Head of caudate nucleus (tissue), 42 donors: Measurements from ENCODE around the gene GLB1L3.

Experiments
- DNase-seq, 42 donors: peaks; one replicate each; pipeline versions ENCODE4 v3.0.0 to v3.0.0-alpha.2; 2020 to 2021; ENCODE audit warnings: mixed read lengths in 7 of 42
- intact Hi-C: fragments of 100-400 bp; cut with DNase I; formaldehyde crosslinking; loops from one replicate; pipeline ENCODE4 v1.15.0; 2022

The GLB1L3 gene, protein sequence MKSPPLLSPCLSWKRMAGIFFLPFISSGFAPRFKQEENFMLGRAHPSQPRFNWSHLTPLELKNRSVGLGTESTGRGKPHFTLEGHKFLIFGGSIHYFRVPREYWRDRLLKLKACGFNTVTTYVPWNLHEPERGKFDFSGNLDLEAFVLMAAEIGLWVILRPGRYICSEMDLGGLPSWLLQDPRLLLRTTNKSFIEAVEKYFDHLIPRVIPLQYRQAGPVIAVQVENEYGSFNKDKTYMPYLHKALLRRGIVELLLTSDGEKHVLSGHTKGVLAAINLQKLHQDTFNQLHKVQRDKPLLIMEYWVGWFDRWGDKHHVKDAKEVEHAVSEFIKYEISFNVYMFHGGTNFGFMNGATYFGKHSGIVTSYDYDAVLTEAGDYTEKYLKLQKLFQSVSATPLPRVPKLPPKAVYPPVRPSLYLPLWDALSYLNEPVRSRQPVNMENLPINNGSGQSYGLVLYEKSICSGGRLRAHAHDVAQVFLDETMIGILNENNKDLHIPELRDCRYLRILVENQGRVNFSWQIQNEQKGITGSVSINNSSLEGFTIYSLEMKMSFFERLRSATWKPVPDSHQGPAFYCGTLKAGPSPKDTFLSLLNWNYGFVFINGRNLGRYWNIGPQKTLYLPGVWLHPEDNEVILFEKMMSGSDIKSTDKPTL

GRCh38 chr11:134275534-134276395 lies at the start of gene GLB1L3:
GLB1L3 (plus strand) TSS chr11:134276379; CDS start chr11:134276741, 362 bp downstream.
- DNase-seq, result peak; percentile 57 to 93 (median 80)
- intact Hi-C loops, result no loop called here

DNA sequence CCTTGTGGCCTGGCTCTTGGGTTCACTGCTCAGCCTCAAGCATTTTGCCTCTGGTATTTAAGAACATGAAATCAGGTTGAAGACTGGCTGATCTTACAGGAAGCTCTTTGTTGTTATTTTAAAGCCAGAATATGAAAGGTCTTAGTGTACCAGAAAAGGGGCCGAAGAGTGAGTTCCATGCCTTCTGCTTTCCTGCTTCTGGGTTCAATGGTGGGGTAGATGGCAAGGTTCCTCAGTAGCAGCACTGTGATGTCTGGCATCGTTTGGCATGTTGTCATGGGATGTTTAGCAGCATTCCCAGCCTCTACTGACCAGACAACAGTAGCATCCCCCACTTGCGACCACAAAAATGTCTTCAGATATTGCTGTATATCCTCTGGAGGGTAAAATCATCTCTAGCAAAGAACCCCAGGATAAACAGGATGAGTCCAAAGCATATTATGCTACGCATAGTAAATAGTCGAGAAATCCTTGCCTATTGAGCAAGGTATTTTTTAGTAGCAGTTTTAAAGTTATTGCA lies 49.3 kb upstream of the GLB1L3 start:
- peak in 1 of 42 donors; percentile 23 for DNase-seq
- intact Hi-C loops, result loop anchor here (10.0 kb wide), 1 partner anchor 182 kb away; no protein-coding TSS in a partner anchor

GRCh38 chr11:134228625-134229024 lies 47.6 kb upstream of the GLB1L3 start:
- DNase-seq, result peak in 1 of 42 donors; percentile 22
- intact Hi-C loops, result loop anchor here (10.0 kb wide), 1 partner anchor 184 kb away; no protein-coding TSS in a partner anchor

- peak in 2 of 42 donors; percentile 14 to 29 for DNase-seq
- intact Hi-C loops, result loop anchor here (10.0 kb wide), 1 partner anchor 184 kb away; no protein-coding TSS in a partner anchor
Observed at GRCh38 chr11:134229126-134229790, 46.9 kb upstream of the GLB1L3 start.

- DNase-seq, result peak in 2 of 42 donors; percentile 5 to 18
- intact Hi-C loops, result no loop called here
Observed at GRCh38 chr11:134230339-134230738, 45.8 kb upstream of the GLB1L3 start.

- intact Hi-C loops, result no loop called here
- peak in 2 of 42 donors; percentile 23 to 36 for DNase-seq
Observed at GRCh38 chr11:134231958-134232659, 44.1 kb upstream of the GLB1L3 start.

- DNase-seq, result peak in 1 of 42 donors; percentile 19
- intact Hi-C loops, result no loop called here
Observed at GRCh38 chr11:134233729-134234179, 42.4 kb upstream of the GLB1L3 start.

DNA sequence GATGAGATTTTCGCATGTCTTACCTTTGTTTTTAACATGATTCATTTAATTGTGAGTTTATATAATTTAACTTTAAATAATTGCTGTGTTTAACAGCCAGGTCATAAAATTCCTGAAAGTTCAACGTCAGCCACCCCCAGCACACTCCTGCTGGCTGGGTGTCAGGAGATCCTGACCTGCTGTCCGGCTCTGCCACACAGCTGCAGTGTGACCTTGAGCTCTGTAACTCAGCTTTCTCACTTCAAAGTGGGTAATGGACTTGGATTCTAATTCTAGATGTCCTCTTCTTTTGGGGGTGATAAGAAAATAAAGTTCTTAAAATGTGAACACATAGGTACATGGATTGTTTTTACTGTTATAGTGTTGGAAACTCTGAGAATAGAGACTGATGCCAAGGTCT lies 40.8 kb upstream of the GLB1L3 start:
- intact Hi-C loops, result no loop called here
- DNase-seq, result peak in 1 of 42 donors; percentile 8

GRCh38 chr11:134236834-134237556 lies 39.2 kb upstream of the GLB1L3 start:
- DNase-seq, result no peak
- intact Hi-C loops, result no loop called here

DNA sequence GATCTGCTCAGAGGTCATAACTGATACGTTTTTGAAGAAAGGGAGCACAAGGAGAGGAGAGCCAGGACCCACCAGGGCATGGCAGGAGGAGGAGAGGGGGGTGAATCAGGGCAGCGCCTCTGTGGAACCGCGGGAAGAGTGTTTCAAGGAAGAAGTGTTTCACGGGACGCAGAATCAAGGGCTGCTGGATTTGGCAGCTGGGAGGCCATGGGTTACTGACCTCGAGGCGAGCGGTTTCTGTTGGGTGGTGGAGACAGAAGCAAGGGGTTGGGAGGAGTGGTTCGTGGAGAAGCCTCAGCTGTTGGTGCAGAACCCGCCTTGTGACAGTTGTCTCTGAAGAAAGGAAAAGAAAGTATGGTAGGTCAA lies 38.6 kb upstream of the GLB1L3 start:
- intact Hi-C loops, result no loop called here
- DNase-seq, result peak in 2 of 42 donors; percentile 4 to 12

DNA sequence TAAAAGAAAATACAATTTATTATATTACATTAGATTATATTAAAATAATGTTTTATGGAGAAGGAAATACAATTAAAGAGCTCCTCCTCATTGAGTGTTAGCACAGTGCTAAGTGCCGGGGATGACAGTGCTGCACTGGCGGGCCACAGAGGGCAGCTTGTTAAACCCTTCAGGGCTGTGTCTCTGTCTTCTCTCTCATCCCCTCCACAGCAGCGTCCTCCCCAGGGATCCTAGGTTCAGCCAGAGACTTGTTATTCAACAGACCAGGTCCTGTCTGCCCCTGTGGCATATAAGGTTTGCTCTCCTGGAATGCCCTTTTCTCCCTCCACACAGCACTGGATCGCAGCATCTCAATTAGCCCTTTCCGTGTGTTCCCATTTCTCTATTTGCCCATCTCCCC lies 37.2 kb upstream of the GLB1L3 start:
- peak in 1 of 42 donors; percentile 4 for DNase-seq
- intact Hi-C loops, result no loop called here

- intact Hi-C loops, result no loop called here
- no peak for DNase-seq
Observed at GRCh38 chr11:134240592-134240991, 35.6 kb upstream of the GLB1L3 start.

DNA sequence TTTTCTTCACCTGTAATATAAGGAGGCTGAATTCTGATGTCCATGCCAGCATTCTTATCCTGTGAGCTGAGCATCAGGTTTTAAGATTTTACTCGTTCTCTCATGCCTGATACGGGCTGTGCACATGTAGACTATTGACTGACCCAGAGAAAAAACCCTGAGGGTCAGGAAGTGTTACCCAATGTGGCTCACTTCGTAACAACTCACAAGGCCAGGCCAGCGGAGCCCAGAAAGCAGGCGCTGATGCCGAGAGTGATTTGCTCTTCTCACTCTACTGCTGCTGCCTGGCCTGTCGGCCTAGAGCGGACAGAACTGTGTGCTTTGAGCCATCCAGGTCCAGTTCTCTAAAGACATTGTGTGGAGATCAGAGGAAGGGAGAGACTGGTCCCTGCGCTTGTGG lies 33.8 kb upstream of the GLB1L3 start:
- no peak for DNase-seq
- intact Hi-C loops, result no loop called here

DNA sequence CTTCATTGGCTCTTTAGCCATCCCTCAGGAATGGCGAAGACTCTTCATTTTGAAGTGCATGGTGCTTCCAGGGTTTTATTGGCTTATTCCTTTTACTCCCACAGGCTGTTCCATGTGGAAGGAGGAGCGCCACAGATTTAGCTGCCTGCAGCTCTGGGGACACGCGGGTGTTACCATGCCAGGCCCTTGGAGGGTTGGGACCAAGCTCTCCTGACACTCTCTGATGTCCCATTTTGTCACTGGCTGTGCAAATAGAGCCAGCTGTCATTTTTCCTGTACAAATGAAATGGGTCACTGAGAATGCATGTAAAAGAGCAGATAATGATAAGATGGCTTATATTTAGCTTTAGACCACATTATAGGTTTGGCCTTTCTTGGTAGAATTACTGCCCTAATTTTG lies 32.3 kb upstream of the GLB1L3 start:
- no peak for DNase-seq
- intact Hi-C loops, result no loop called here

- DNase-seq, result no peak
- intact Hi-C loops, result no loop called here
Observed at GRCh38 chr11:134244593-134244992, 31.6 kb upstream of the GLB1L3 start.

GRCh38 chr11:134245434-134245833 lies 30.7 kb upstream of the GLB1L3 start:
- no peak for DNase-seq
- intact Hi-C loops, result no loop called here

DNA sequence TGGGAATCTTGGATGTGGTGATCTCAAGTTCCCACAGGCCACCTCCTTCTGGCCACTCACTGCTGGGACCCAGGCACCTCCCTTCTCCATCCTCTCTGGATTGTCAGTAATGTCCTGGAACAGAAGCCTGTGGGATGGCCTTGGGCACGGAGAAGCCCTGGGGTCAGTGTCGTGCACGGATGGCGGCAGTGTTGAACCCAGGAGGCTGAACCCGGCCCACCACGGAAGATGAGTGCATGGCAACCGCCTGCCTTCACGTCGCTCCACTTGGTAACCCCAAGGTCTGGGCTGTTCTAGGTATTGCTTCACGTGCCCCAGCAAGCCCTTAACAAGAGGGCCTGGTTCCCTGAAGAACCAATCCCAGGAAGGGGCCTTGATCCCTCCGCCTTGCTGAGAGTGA lies 30.1 kb upstream of the GLB1L3 start:
- intact Hi-C loops, result no loop called here
- no peak for DNase-seq
